RWPE2 (cell line): ENCODE data around the gene PAN3.

Experiments
- ATAC-seq: fragments of 200-7000 bp; cut with Tn5 transposase; 3 replicates; pipeline ENCODE4 v1.9.1; 2021; ENCODE audit warnings: low read depth
- DNase-seq: peaks from one replicate; pipeline ENCODE4 v3.0.0-alpha.2; 2020; ENCODE audit warnings: low spot score
- H3K27ac ChIP-seq: fragments of 450-650 bp; 2 replicates; pipeline ENCODE4 v1.5.1; 2017; ENCODE audit warnings: mild to moderate bottlenecking; ENCODE audit not compliant: poor library complexity, severe bottlenecking
- H3K27me3 ChIP-seq: fragments of 250-450 bp; sonication (Bioruptor Pico); 2 replicates; pipeline ENCODE4 v1.5.1; 2021; ENCODE audit warnings: mild to moderate bottlenecking, moderate library complexity; ENCODE audit not compliant: insufficient read depth, poor library complexity, severe bottlenecking
- H3K36me3 ChIP-seq: fragments of 250-450 bp; sonication (Bioruptor Pico); 2 replicates; pipeline ENCODE4 v1.5.1; 2020; ENCODE audit warnings: low read depth, mild to moderate bottlenecking, moderate library complexity
- H3K4me1 ChIP-seq: fragments of 250-450 bp; sonication (Bioruptor Pico); 2 replicates; pipeline ENCODE4 v1.5.1; 2021; ENCODE audit warnings: mild to moderate bottlenecking, moderate library complexity; ENCODE audit not compliant: insufficient read depth, poor library complexity, severe bottlenecking
- H3K4me3 ChIP-seq: fragments of 250-450 bp; sonication (Bioruptor Pico); 2 replicates; pipeline ENCODE4 v1.5.1; 2021; ENCODE audit warnings: mild to moderate bottlenecking, moderate library complexity; ENCODE audit not compliant: severe bottlenecking
- H3K9me3 ChIP-seq: fragments of 250-450 bp; sonication (Bioruptor Pico); 2 replicates; pipeline ENCODE4 v1.5.1; 2021; ENCODE audit warnings: mild to moderate bottlenecking, moderate library complexity; ENCODE audit not compliant: severe bottlenecking
- CTCF ChIP-seq: fragments of 450-650 bp; IDR thresholded peaks from one replicate; pipeline ENCODE4 v1.5.1; 2017; ENCODE audit warnings: mild to moderate bottlenecking, moderate library complexity; ENCODE audit not compliant: poor library complexity, severe bottlenecking

Gene PAN3

GRCh38 chr13:28171266-28171665 lies 32.9 kb downstream of the PAN3 start:
- peaks cover 6% of the 10 kb centered on the region for H3K4me1 ChIP-seq
- H3K9me3 ChIP-seq = no peaks in the 10 kb centered on the region
- H3K36me3 ChIP-seq = peaks cover 11% of the 10 kb centered on the region
- TF ChIP-seq CTCF = no peak
- no peak overlapping the region for H3K4me3 ChIP-seq
- DNase-seq = no peak
- no peaks in the 10 kb centered on the region for H3K27me3 ChIP-seq
- no peak overlapping the region for H3K27ac ChIP-seq
- ATAC-seq = no peak

GRCh38 chr13:28172947-28173346 lies 34.6 kb downstream of the PAN3 start:
- Histone ChIP-seq H3K4me1 (peaks cover 6% of the 10 kb centered on the region), H3K27ac (peak overlapping the region; percentile 6), H3K36me3 (peaks cover 25% of the 10 kb centered on the region), H3K4me3 (no peak overlapping the region), H3K27me3 (no peaks in the 10 kb centered on the region), H3K9me3 (no peaks in the 10 kb centered on the region)
- no peak for ATAC-seq
- DNase-seq = no peak
- TF ChIP-seq CTCF = no peak

GRCh38 chr13:28173793-28174192 lies 35.4 kb downstream of the PAN3 start:
- H3K27ac ChIP-seq = peak overlapping the region; percentile 6

GRCh38 chr13:28177327-28177726 lies 39.0 kb downstream of the PAN3 start:
- peaks cover 17% of the 10 kb centered on the region for H3K4me1 ChIP-seq
- H3K27me3 ChIP-seq = no peaks in the 10 kb centered on the region
- no peaks in the 10 kb centered on the region for H3K9me3 ChIP-seq
- peaks cover 25% of the 10 kb centered on the region for H3K36me3 ChIP-seq
- no peak overlapping the region for H3K4me3 ChIP-seq
- H3K27ac ChIP-seq = no peak overlapping the region
- ATAC-seq (no peak), DNase-seq (no peak)
- no peak for TF ChIP-seq CTCF

More at GRCh38 chr13:28173793-28174192, 35.4 kb downstream of the PAN3 start:
- H3K36me3 ChIP-seq = peaks cover 25% of the 10 kb centered on the region
- H3K27me3 ChIP-seq = no peaks in the 10 kb centered on the region
- no peak overlapping the region for H3K4me3 ChIP-seq
- ATAC-seq = peak; percentile 23; the same call in 1 of the 3 replicates
- no peak for TF ChIP-seq CTCF
- peaks cover 6% of the 10 kb centered on the region for H3K4me1 ChIP-seq
- no peak for DNase-seq
- no peaks in the 10 kb centered on the region for H3K9me3 ChIP-seq

GRCh38 chr13:28177877-28178276 lies 39.5 kb downstream of the PAN3 start:
- peaks cover 25% of the 10 kb centered on the region for H3K36me3 ChIP-seq
- no peak for TF ChIP-seq CTCF
- no peaks in the 10 kb centered on the region for H3K27me3 ChIP-seq
- no peaks in the 10 kb centered on the region for H3K9me3 ChIP-seq
- no peak overlapping the region for H3K27ac ChIP-seq
- H3K4me3 ChIP-seq = no peak overlapping the region
- DNase-seq (no peak), ATAC-seq (no peak)
- H3K4me1 ChIP-seq = peaks cover 17% of the 10 kb centered on the region
